GM12875 (cell line): ENCODE data around the gene PTPRZ1.
A peak's percentile ranks its signal among the peaks of the same experiment; 100 is the strongest.

ENCODE experiments used
- H3K4me3 ChIP-seq: one replicate; pipeline ENCODE4 v1.5.1; 2011; ENCODE audit warnings: low read depth, low read length, control low read depth
- TF ChIP-seq, protein P1 (sequence below): IDR thresholded peaks from 2 replicates; pipeline ENCODE4 v1.5.1; 2011; ENCODE audit warnings: low read depth, mild to moderate bottlenecking, control low read depth, inconsistent platforms, low read length, moderate library complexity, borderline replicate concordance; ENCODE audit not compliant: insufficient read depth

PTPRZ1 gene

DNA sequence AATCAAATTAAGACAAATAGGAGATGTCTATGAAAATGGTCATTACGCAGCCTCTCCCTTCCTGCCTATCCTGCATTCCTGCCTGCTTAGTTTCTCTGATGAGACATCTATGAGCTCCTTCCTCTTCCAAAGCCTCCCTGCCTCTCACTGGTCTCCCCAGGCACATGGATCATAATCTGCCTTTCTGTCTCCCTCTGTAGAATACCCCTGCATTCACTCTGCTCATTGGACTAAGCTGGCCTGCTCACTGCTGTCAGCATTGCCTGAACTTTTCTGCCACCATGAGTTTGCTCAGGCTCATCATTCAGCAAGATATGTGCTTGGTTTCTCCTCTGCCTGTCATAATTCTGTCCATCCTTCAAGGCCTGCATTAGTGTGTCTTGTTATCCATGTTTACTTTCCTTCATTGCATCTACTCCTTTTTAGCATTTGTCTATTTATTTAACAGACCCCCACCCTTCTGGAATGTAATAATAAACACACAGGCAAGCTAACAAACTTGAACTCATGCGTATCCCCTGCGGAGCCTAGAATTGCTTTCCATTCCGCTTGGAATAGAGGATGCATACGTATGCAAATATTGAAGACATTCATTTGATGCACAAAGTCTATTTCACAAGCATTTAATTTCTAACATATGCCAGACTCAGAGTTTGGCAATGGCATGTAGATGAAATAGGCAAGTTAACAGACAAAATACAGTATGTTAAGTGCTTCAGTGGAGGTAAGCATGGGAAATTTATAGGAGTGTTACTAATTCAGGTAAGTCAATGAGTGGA is 88.3 kb downstream of the PTPRZ1 start:
- TF ChIP-seq, protein P1, sequence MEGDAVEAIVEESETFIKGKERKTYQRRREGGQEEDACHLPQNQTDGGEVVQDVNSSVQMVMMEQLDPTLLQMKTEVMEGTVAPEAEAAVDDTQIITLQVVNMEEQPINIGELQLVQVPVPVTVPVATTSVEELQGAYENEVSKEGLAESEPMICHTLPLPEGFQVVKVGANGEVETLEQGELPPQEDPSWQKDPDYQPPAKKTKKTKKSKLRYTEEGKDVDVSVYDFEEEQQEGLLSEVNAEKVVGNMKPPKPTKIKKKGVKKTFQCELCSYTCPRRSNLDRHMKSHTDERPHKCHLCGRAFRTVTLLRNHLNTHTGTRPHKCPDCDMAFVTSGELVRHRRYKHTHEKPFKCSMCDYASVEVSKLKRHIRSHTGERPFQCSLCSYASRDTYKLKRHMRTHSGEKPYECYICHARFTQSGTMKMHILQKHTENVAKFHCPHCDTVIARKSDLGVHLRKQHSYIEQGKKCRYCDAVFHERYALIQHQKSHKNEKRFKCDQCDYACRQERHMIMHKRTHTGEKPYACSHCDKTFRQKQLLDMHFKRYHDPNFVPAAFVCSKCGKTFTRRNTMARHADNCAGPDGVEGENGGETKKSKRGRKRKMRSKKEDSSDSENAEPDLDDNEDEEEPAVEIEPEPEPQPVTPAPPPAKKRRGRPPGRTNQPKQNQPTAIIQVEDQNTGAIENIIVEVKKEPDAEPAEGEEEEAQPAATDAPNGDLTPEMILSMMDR: no peak
- no peak overlapping the region for H3K4me3 ChIP-seq

- TF ChIP-seq, protein P1: no peak
- H3K4me3 ChIP-seq: no peak overlapping the region
These were observed 93.4 kb downstream of the PTPRZ1 start for GRCh38 chr7:121966276-121966934.

- TF ChIP-seq, protein P1: no peak
- no peak overlapping the region for H3K4me3 ChIP-seq
These were observed 94.0 kb downstream of the PTPRZ1 start for GRCh38 chr7:121966935-121967332.

DNA sequence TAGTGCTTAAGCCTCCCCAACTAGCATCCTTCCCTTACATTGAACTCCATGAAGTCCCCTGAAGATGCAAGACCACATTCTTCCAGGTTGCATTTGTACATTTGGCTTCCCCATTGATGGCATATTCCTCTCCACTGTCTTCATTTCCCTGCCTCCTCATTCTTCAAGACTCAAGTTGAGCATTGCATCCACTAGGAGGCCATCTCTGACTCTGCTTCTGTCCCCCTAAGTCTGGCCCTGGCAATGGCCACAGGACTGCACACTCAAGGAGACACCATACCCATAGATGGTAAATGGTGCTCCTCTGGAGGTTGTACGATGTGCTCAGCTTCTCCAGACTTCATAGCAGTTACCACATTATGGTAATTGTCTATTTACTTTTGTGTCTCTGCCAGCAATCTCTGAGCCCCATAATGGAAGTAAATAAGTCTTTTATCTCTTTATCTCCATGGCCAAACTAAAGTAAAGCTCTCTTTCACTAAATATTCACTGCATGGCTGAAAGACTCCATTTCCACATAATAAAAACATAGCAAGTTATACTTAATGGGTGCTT is 112.6 kb downstream of the PTPRZ1 start:
- TF ChIP-seq, protein P1: no peak
- no peak overlapping the region for H3K4me3 ChIP-seq

DNA sequence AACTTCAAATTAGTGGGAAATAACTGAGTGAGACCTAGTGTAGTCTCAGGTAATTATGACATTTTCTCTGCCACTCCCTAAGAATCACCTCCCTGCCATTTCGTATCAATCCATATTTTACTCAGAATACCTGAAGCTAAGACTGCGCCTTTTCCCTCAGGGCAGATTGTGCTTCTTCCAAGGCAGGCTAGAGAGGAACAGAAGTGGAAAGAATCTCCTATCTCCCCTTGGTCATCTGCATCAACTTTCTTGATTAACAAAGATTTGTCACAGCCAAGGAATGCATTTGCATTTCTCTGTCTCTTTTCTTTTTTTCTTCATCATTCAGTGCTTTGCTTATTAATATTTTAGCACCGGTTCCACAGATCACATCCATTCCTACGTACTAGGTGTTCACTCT is 119.1 kb downstream of the PTPRZ1 start:
- TF ChIP-seq, protein P1: no peak
- H3K4me3 ChIP-seq: no peak overlapping the region

- H3K4me3 ChIP-seq: no peak overlapping the region
- TF ChIP-seq, protein P1: peak; percentile 63
These were observed 121.9 kb downstream of the PTPRZ1 start for GRCh38 chr7:121994625-121995410.
